ENCODE data around the gene SNX11.

Gene SNX11

DNA sequence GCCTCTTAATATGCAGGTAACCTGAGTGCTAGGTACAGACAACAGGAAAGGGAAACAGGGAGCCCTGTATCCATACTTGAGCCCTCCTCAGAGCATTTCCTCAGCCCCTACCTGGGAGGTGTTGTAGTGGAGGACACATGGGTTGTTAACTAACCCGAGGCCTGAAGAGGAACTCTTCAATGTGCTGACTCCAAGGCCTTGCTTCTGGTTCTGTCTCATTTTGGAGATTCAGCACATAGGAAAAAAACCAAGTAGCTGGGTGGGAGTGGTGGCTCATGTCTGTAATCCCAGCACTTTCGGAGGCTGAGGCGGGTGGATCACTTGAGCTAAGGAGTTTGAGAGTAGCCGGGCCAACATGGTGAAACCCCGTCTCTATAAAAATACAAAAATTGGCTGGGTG, 24.8 kb downstream of the SNX11 start:
- DNase-seq (ENCODE audit: low read depth): no peak

GRCh38 chr17:48134912-48135480, 27.4 kb downstream of the SNX11 start:
- DNase-seq (ENCODE audit: low read depth): no peak

GRCh38 chr17:48137656-48138055, 30.1 kb downstream of the SNX11 start:
- no peak for DNase-seq (ENCODE audit: low read depth)

DNA sequence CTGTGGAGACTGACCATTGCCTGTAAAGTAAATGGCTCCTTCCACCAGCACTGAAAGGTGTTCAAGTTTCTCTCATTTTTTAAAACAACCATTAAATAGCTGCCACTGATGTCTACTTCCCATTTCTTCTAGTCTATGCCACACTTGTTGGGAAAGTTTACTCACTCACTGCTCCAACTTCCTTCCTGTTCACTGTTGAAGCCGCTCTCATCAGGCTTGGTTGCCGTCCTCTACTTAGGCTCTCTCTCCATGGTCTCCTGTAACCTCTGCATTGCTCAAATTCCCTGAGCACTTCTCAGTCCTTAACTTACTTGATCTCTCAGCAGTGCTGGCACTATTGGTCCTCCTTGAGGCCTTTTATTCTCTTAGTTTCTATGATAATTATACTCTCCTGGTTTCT, 32.4 kb downstream of the SNX11 start:
- DNase-seq (ENCODE audit: low read depth): no peak

DNA sequence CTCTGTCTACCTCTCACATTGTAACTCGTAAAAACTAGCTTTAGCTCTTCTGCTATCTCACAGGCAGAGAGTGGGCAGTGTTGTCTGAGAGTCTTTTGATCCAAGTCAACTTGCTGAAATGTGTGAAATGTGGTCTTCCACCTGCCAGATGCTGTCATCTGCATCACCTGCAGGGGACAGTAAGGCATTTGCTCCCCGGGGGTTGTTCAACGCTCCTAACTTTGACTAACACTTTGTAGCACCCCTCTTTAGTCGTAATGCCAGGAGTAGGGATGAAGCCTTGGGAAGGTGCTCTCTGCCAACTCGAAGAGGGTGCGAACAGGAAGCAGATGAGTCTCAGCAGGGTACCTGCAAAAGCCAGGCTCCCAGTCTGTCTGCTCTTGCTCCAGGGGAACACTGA, 36.1 kb downstream of the SNX11 start:
- DNase-seq (ENCODE audit: low read depth): no peak

DNA sequence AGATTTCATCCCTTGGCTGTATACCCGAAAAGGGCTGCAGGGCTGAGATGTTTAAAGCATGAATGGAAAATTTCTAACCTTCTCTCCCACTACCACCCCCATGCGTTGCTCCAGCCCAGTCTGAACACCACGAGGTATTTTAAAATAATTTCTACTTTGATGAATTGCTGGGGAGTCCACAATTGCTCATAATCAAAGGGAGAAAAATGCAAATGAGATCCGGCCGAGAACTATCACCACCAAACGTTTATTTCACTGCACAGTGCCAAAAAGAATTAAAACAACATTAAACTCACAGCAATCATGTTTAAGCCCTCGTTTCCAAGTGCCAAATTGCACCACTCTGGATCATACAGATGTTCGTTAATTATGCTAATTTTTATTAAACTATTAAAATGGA, 36.7 kb downstream of the SNX11 start:
- no peak for DNase-seq (ENCODE audit: low read depth)

GRCh38 chr17:48144976-48145798, 37.6 kb downstream of the SNX11 start:
- DNase-seq (ENCODE audit: low read depth): no peak

- no peak for DNase-seq (ENCODE audit: low read depth)
These were observed 40.6 kb downstream of the SNX11 start for GRCh38 chr17:48148029-48148770.

GRCh38 chr17:48148854-48149786, 41.6 kb downstream of the SNX11 start:
- DNase-seq (ENCODE audit: low read depth): no peak

GRCh38 chr17:48149787-48150463, 42.4 kb downstream of the SNX11 start:
- no peak for DNase-seq (ENCODE audit: low read depth)

- DNase-seq (ENCODE audit: low read depth): no peak
These were observed 43.0 kb downstream of the SNX11 start for GRCh38 chr17:48150597-48151001.

- no peak for DNase-seq (ENCODE audit: low read depth)
These were observed 43.7 kb downstream of the SNX11 start for GRCh38 chr17:48151220-48151619.

DNA sequence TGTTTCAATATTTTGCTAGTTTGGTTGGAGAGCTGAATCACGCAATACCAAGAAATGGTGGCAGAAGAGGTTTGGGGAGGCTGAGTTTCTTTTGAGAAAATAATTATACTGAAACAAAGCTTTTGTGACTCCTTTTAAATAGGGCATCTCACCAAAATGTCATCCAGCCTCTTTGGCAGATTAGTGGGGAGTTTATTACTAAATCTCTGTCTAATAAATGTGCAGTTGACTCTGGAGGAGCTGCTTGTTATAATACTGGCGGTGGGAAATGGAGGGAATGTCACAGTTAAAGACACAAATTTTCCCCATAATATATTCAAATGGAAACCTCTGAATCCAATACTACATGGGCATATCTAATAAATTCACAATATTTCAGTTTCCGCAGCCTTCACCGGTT, 44.7 kb downstream of the SNX11 start:
- DNase-seq (ENCODE audit: low read depth): no peak

- no peak for DNase-seq (ENCODE audit: low read depth)
These were observed 46.3 kb downstream of the SNX11 start for GRCh38 chr17:48153691-48154358.

DNA sequence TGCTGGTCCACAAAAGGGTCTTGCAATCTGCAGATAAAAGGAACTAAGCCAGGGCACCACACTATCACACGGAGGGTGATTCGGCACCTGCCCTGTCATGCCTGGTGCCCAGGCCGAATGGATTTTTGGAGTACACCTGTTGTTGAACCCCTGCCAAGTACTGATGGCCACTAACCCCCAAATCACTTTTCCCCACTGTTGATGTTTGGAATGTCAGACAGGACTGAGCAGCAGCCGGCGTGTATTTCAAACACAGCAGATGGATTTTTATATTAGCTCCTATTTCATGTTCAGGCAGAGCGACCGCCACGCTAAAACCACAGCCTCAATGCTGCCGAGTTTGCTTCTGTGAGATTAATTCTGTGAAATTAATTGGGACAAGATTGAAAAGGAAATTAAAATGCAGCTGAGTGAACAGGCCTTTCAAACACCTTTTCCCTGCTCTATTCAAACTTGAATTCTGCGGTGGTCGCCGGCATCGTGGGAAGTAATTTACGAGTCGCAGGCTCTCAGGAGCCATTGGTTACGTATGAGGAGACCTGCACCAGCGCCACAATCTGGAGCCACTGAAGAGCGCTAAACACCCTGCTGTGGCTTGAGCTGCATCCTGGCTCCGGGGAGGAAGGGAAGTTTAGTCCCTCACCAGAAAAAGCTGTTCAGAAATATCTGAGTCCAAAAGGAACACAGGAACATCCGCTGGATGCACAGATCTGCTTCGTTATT, 48.5 kb downstream of the SNX11 start:
- DNase-seq (ENCODE audit: low read depth): no peak

DNA sequence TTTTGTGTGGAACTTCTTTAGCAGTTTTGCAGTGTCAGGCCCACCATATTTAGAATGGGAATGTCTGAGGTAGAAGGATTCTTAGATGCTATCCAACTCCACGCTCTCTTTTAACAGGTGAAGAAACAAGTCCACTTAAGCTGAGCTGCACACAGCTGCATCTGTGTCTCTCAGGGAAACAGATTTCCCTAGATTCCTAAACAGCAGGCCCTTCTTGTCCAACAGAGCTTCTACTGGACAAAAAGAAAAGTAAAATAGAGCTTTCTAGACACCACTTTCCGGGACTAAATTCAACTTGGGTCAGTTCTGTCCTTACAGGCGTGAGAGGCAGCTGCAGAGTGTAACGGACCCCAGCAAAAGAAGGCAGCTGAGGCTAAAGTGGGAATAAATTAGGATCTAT, 51.7 kb downstream of the SNX11 start:
- DNase-seq (ENCODE audit: low read depth): no peak

GRCh38 chr17:48160177-48161081, 52.9 kb downstream of the SNX11 start:
- DNase-seq (ENCODE audit: low read depth): no peak

- no peak for DNase-seq (ENCODE audit: low read depth)
These were observed 53.8 kb downstream of the SNX11 start for GRCh38 chr17:48161127-48161905.

Measured in stimulated activated CD8-positive, alpha-beta memory T cell treated with anti-CD3 and anti-CD28 coated beads, Interleukin-12 subunit alpha, Interleukin-12 subunit beta, amount 100 ng/mL, for 1 hour (primary cell).